Liver (tissue), 9 donors: ENCODE results near the gene GTPBP10. TPM values are rescaled to one million over a fixed set of nuclear protein-coding genes. Genes with fewer than 3 reads are reported as not detected.

ENCODE experiments used
- DNase-seq: peaks from one replicate; pipeline ENCODE4 v3.0.0-alpha.2; 2017; ENCODE audit warnings: low spot score
- H3K27ac ChIP-seq, 2 donors: one replicate each; pipeline ENCODE4 v1.7.0; 2013; ENCODE audit warnings: inconsistent platforms in 2 of 2, low read length in 2 of 2, control low read depth in 1 of 2, low read depth in 1 of 2, mild to moderate bottlenecking in 1 of 2
- H3K27me3 ChIP-seq, 4 donors: one replicate each; pipeline versions ENCODE4 v1.6.1 to v1.7.0; 2013; ENCODE audit warnings: low read length in 3 of 4, inconsistent platforms in 1 of 4, mild to moderate bottlenecking in 1 of 4, moderate library complexity in 1 of 4; ENCODE audit not compliant: control insufficient read depth in 4 of 4, insufficient read depth in 4 of 4
- H3K36me3 ChIP-seq, 4 donors: one replicate each; pipeline versions ENCODE4 v1.6.1 to v1.7.0; 2013; ENCODE audit warnings: low read length in 3 of 4, mild to moderate bottlenecking in 3 of 4, low read depth in 1 of 4, moderate library complexity in 1 of 4; ENCODE audit not compliant: control insufficient read depth in 4 of 4, insufficient read depth in 3 of 4
- H3K4me1 ChIP-seq, 4 donors: one replicate each; pipeline versions ENCODE4 v1.6.1 to v1.7.0; 2013; ENCODE audit warnings: low read length in 3 of 4, mild to moderate bottlenecking in 3 of 4, moderate library complexity in 1 of 4; ENCODE audit not compliant: control insufficient read depth in 4 of 4, insufficient read depth in 4 of 4
- H3K4me3 ChIP-seq, 3 donors: one replicate each; pipeline versions ENCODE4 v1.6.1 to v1.7.0; 2013; ENCODE audit warnings: low read length in 3 of 3, control low read depth in 1 of 3, low read depth in 1 of 3, mild to moderate bottlenecking in 1 of 3
- H3K9ac ChIP-seq, 2 donors: one replicate each; pipeline ENCODE4 v1.7.0; 2013; ENCODE audit warnings: low read length in 2 of 2, mild to moderate bottlenecking in 2 of 2, moderate library complexity in 2 of 2, control low read depth in 1 of 2, low read depth in 1 of 2
- H3K9me3 ChIP-seq, 4 donors: one replicate each; pipeline versions ENCODE4 v1.6.1 to v1.7.0; 2013; ENCODE audit warnings: low read length in 3 of 4; ENCODE audit not compliant: control insufficient read depth in 4 of 4
- FOXA1 ChIP-seq: IDR thresholded peaks from 2 replicates; pipeline ENCODE4 v1.6.1; 2016; ENCODE audit warnings: antibody characterized with exemption
- GABPA ChIP-seq, 2 donors: IDR thresholded peaks in 1 of 2; conservative IDR thresholded peaks in 1 of 2; 2 replicates each; pipeline ENCODE4 v1.6.1; 2016; ENCODE audit warnings: antibody characterized with exemption in 2 of 2, mild to moderate bottlenecking in 1 of 2, moderate library complexity in 1 of 2
- NR2F2 ChIP-seq: IDR thresholded peaks from 2 replicates; pipeline ENCODE4 v1.6.1; 2016; ENCODE audit warnings: antibody characterized with exemption
- RAD21 ChIP-seq, 2 donors: IDR thresholded peaks; 2 replicates each; pipeline ENCODE4 v1.6.1; 2016; ENCODE audit warnings: antibody characterized with exemption in 2 of 2, mild to moderate bottlenecking in 2 of 2
- RXRA ChIP-seq, 2 donors: IDR thresholded peaks; 2 replicates each; pipeline ENCODE4 v1.6.1; 2017 to 2018; ENCODE audit warnings: antibody characterized with exemption in 2 of 2, mild to moderate bottlenecking in 1 of 2
- SP1 ChIP-seq: IDR thresholded peaks from 2 replicates; pipeline ENCODE4 v1.6.1; 2018; ENCODE audit warnings: antibody characterized with exemption, mild to moderate bottlenecking
- WGBS: extraction: QIAGEN DNeasy Blood & Tissue Kit; methylation state at CpG from one replicate; pipeline ENCODE4 v1.1.7; 2013; 5-methylcytosine and 5-hydroxymethylcytosine counted together
- polyA plus RNA-seq, 2 donors: library from polyadenylated mRNA; stranded (reverse) in 1 of 2; unstranded in 1 of 2; fragments of 200-250 nt in 1 of 2; fragments of >200 nt in 1 of 2; fragmentation: Nextera tagmentation in 1 of 2; extraction: Ambion mirVana in 1 of 2; gene quantifications; one replicate each; pipeline versions ENCODE4 v1.2.1 to v1.2.3, GENCODE V29; 2013 to 2015
- total RNA-seq, 2 donors: library from RNA; depleted of rRNA; stranded (reverse); fragments of >200 nt; gene quantifications; one replicate each; pipeline ENCODE4 v1.2.3, GENCODE V29; 2014
- TF ChIP-seq, protein P1 (sequence below): fragments of 150-350 bp; IDR thresholded peaks from 2 replicates; pipeline ENCODE4 v1.5.1; 2017; ENCODE audit warnings: improper control_type of control experiment, low read depth, low read length; ENCODE audit not compliant: missing input control
- TF ChIP-seq, protein P2 (sequence below): IDR thresholded peaks from 2 replicates; pipeline ENCODE4 v1.6.1; 2016; ENCODE audit warnings: antibody characterized with exemption, mild to moderate bottlenecking
- donor health status: healthy.
- donor health status: healthy.
- donor health status: healthy.
- donor health status: healthy.
- donor health status: healthy.

The GTPBP10 gene
- total and polyA plus RNA-seq, 4 donors = 6.5 to 18.9 (median 12.2) TPM

DNA sequence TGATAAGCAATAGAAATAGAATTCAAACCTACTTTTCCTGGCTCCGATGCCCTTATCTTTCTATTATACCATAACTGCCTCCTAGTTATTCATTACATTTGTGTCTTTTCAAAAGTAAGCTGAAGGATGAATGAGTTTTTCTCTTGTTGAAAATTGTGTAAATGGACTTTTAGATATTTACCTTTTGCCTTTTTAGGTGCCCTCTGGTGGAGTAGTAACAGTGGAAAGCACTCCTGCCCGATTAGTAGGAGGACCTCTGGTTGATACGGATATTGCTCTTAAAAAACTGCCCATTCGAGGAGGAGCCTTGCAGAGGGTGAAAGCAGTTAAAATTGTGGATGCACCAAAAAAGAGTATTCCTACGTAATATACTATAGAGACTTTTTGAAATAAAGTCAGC lies 36.6 kb upstream of the GTPBP10 start:
- 81% methylated on average over 5 of the region's 5 CpGs for WGBS
- H3K9ac ChIP-seq = no peak overlapping the region
- no peaks in the 10 kb centered on the region for H3K9me3 ChIP-seq
- DNase-seq = no peak
- peak in 1 of 2 donors; percentile 36 for TF ChIP-seq RAD21 (IDR thresholded peaks at IDR 0.05)
- TF ChIP-seq, protein P1, sequence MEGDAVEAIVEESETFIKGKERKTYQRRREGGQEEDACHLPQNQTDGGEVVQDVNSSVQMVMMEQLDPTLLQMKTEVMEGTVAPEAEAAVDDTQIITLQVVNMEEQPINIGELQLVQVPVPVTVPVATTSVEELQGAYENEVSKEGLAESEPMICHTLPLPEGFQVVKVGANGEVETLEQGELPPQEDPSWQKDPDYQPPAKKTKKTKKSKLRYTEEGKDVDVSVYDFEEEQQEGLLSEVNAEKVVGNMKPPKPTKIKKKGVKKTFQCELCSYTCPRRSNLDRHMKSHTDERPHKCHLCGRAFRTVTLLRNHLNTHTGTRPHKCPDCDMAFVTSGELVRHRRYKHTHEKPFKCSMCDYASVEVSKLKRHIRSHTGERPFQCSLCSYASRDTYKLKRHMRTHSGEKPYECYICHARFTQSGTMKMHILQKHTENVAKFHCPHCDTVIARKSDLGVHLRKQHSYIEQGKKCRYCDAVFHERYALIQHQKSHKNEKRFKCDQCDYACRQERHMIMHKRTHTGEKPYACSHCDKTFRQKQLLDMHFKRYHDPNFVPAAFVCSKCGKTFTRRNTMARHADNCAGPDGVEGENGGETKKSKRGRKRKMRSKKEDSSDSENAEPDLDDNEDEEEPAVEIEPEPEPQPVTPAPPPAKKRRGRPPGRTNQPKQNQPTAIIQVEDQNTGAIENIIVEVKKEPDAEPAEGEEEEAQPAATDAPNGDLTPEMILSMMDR = peak; percentile 6
- no peak for TF ChIP-seq FOXA1
- H3K27ac ChIP-seq = no peak overlapping the region
- H3K4me1 ChIP-seq = peaks cover 0 to 6% (median 2%) of the 10 kb centered on the region in 4 donors
- peaks cover 0 to 4% (median 0%) of the 10 kb centered on the region in 4 donors for H3K36me3 ChIP-seq
- no peak overlapping the region for H3K4me3 ChIP-seq
- no peaks in the 10 kb centered on the region for H3K27me3 ChIP-seq

DNA sequence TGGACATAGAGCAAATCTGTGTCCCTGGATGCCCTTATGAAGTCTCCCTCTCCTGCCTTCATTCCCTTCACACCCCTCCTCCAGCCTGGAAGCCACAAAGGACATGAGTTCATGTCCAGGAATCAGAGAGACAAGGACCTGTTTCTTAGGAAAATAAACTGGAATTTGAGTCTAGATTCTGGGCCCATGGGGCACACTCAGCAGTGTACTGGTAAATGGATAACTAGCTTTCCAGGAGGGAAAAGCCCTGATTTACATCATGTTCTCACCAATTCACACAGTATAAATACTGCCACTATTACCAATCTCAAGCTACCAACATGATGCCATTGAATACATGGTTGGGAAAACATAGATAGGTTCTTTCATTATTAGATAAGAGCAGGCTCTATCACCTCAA lies 35.3 kb upstream of the GTPBP10 start:
- no peaks in the 10 kb centered on the region for H3K27me3 ChIP-seq
- no peak overlapping the region for H3K9ac ChIP-seq
- no peak overlapping the region for H3K4me3 ChIP-seq
- H3K9me3 ChIP-seq = no peaks in the 10 kb centered on the region
- peaks cover 0 to 4% (median 0%) of the 10 kb centered on the region in 4 donors for H3K36me3 ChIP-seq
- H3K4me1 ChIP-seq = peaks cover 0 to 6% (median 2%) of the 10 kb centered on the region in 4 donors
- TF ChIP-seq NR2F2 (no peak), RXRA (IDR thresholded peaks at IDR 0.05) (peak; percentile 5 to 20)
- DNase-seq = no peak
- H3K27ac ChIP-seq = no peak overlapping the region

DNA sequence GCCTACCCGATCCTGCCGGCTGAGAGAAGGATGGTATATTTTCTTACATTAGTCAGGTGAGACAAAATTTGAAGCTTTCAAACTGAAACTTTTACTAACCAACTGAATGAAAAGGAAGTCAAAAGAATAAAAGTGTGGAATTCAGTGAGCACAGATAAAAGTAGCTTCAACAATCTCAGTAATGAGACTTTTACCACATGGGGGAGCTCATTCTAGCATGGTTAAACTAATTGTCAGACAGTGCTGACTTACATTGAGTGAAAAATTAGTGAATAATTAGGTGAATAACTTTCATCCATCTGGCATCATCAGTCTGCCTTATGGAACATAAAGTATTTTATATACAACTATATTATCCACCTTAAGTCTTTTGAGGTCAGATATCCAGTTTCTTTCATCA lies 33.8 kb upstream of the GTPBP10 start:
- no peak for DNase-seq

DNA sequence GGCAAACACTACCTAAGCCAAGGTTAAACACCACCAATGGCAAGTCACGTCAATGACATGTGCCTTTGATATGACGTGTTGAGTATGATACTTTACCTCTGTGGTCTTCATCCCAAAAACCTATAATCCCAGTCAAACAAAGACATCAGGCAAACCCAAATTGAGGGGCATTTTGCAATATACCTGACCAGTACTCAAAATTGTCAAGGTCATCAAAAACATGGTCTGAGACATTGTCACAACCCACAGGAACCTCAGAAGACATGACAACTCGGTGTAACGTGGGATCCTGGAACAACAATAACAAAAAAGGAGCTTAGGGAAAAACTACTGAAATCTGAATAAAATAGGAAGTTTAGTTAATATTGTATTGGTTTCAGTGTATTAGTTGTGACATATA lies 32.6 kb upstream of the GTPBP10 start:
- Histone ChIP-seq H3K9me3 (no peaks in the 10 kb centered on the region), H3K9ac (no peak overlapping the region), H3K27ac (no peak overlapping the region), H3K36me3 (no peaks in the 10 kb centered on the region), H3K4me3 (no peak overlapping the region), H3K27me3 (peaks cover 0 to 5% (median 2%) of the 10 kb centered on the region in 4 donors), H3K4me1 (peaks cover 0 to 6% (median 2%) of the 10 kb centered on the region in 4 donors)
- 72% methylated on average over 4 of the region's 4 CpGs for WGBS
- TF ChIP-seq, protein P2, sequence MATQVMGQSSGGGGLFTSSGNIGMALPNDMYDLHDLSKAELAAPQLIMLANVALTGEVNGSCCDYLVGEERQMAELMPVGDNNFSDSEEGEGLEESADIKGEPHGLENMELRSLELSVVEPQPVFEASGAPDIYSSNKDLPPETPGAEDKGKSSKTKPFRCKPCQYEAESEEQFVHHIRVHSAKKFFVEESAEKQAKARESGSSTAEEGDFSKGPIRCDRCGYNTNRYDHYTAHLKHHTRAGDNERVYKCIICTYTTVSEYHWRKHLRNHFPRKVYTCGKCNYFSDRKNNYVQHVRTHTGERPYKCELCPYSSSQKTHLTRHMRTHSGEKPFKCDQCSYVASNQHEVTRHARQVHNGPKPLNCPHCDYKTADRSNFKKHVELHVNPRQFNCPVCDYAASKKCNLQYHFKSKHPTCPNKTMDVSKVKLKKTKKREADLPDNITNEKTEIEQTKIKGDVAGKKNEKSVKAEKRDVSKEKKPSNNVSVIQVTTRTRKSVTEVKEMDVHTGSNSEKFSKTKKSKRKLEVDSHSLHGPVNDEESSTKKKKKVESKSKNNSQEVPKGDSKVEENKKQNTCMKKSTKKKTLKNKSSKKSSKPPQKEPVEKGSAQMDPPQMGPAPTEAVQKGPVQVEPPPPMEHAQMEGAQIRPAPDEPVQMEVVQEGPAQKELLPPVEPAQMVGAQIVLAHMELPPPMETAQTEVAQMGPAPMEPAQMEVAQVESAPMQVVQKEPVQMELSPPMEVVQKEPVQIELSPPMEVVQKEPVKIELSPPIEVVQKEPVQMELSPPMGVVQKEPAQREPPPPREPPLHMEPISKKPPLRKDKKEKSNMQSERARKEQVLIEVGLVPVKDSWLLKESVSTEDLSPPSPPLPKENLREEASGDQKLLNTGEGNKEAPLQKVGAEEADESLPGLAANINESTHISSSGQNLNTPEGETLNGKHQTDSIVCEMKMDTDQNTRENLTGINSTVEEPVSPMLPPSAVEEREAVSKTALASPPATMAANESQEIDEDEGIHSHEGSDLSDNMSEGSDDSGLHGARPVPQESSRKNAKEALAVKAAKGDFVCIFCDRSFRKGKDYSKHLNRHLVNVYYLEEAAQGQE = no peak
- TF ChIP-seq GABPA (IDR thresholded peaks at IDR 0.05 in 1 of 2, conservative IDR thresholded peaks at IDR 0.05 in 1 of 2) = no peak
- DNase-seq = no peak

More for the DNA sequence above, 33.8 kb upstream of the GTPBP10 start:
- H3K36me3 ChIP-seq = peaks cover 0 to 3% (median 0%) of the 10 kb centered on the region in 4 donors
- no peaks in the 10 kb centered on the region for H3K9me3 ChIP-seq
- no peak overlapping the region for H3K27ac ChIP-seq
- 94% methylated on average over 2 of the region's 2 CpGs for WGBS
- peaks cover 0 to 6% (median 2%) of the 10 kb centered on the region in 4 donors for H3K4me1 ChIP-seq
- H3K27me3 ChIP-seq = peaks cover 0 to 3% (median under 1%) of the 10 kb centered on the region in 4 donors
- no peak overlapping the region for H3K4me3 ChIP-seq
- H3K9ac ChIP-seq = no peak overlapping the region
- peak; percentile 50 to 62 for TF ChIP-seq RAD21 (IDR thresholded peaks at IDR 0.05)
- TF ChIP-seq SP1 = no peak
